Spinal cord (tissue), 10 donors: Measurements from ENCODE around the gene TRABD2B. TPM values are rescaled to one million over a fixed set of nuclear protein-coding genes. Genes with fewer than 3 reads are reported as not detected.

ENCODE experiments used
- DNase-seq, 6 donors: peaks; one replicate each; pipeline versions ENCODE4 v3.0.0 to v3.0.0-alpha.2; 2013 to 2015; ENCODE audit warnings: low spot score in 6 of 6, low read depth in 4 of 6
- H3K27ac ChIP-seq: one replicate; pipeline ENCODE4 v1.5.1; 2013; ENCODE audit warnings: low read depth, low read length, control low read depth
- H3K27me3 ChIP-seq: one replicate; pipeline ENCODE4 v1.6.1; 2013; ENCODE audit warnings: low read length; ENCODE audit not compliant: control insufficient read depth, insufficient read depth
- H3K36me3 ChIP-seq: one replicate; pipeline ENCODE4 v1.6.1; 2013; ENCODE audit warnings: low read length; ENCODE audit not compliant: control insufficient read depth, insufficient read depth
- H3K4me1 ChIP-seq: one replicate; pipeline ENCODE4 v1.6.1; 2013; ENCODE audit warnings: low read length; ENCODE audit not compliant: control insufficient read depth, insufficient read depth
- H3K4me3 ChIP-seq: one replicate; pipeline ENCODE4 v1.5.1; 2013; ENCODE audit warnings: low read depth, low read length, control low read depth
- H3K9me3 ChIP-seq: one replicate; pipeline ENCODE4 v1.6.1; 2013; ENCODE audit warnings: low read length; ENCODE audit not compliant: control insufficient read depth, insufficient read depth
- WGBS: methylation state at CpG from one replicate; pipeline ENCODE4 v1.1.5; 2013; ENCODE audit warnings: missing lambda C conversion rate; ENCODE audit not compliant: insufficient coverage; 5-methylcytosine and 5-hydroxymethylcytosine counted together
- polyA plus RNA-seq, 2 donors: library from polyadenylated mRNA; unstranded; fragments of 120-200 nt; gene quantifications; one replicate each; pipeline ENCODE4 v1.2.1, GENCODE V29; 2013; ENCODE audit not compliant: insufficient read length in 2 of 2
- total RNA-seq, 2 donors: library from RNA; depleted of rRNA in 1 of 2; stranded (reverse); fragments of 120-200 nt in 1 of 2; fragments of >200 nt in 1 of 2; gene quantifications; one replicate each; pipeline versions ENCODE4 v1.2.3 to v1.2.4, GENCODE V29; 2013 to 2014
- donor health status: healthy.

TRABD2B gene
- total and polyA plus RNA-seq, 4 donors, result 0.89 to 3.1 (median 1.6) TPM

DNA sequence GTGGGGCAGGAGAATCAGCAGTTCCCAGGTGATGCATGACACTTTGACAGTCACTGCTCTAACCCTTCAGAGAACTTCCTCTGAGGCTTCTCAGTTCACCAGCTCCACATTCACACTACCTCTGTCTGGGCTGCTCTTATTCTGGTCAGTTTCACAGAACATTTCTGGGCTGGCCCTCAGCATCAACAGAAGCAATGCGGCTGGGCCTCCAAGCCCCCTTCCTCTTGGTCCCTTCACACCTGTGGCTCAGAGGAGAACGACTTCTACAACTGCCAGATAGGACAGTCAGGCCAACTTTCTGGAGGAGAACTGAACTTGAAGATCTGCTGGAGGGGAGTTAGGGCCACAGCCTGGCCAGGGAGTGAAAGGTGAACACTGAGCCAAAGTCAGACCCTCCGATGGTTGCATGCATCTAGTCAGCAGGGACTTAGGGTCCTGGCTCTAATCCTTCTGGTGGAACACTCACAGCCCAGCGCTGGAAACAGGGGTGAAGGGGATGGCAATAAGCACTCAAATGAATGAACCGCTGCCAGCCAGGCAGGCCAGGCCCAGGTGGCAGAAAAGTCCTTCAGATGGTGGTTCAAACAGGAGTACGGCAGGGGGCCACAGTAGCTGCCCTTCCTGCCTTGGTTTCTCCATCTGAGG lies 285.2 kb downstream of the TRABD2B start:
- H3K36me3 ChIP-seq, result no peaks in the 10 kb centered on the region
- H3K27ac ChIP-seq, result no peak overlapping the region
- no peaks in the 10 kb centered on the region for H3K9me3 ChIP-seq
- no peak for DNase-seq
- 73% methylated on average over 6 of the region's 6 CpGs for WGBS
- H3K27me3 ChIP-seq, result peaks cover 95% of the 10 kb centered on the region
- H3K4me1 ChIP-seq, result peaks cover 32% of the 10 kb centered on the region
- no peak overlapping the region for H3K4me3 ChIP-seq

DNA sequence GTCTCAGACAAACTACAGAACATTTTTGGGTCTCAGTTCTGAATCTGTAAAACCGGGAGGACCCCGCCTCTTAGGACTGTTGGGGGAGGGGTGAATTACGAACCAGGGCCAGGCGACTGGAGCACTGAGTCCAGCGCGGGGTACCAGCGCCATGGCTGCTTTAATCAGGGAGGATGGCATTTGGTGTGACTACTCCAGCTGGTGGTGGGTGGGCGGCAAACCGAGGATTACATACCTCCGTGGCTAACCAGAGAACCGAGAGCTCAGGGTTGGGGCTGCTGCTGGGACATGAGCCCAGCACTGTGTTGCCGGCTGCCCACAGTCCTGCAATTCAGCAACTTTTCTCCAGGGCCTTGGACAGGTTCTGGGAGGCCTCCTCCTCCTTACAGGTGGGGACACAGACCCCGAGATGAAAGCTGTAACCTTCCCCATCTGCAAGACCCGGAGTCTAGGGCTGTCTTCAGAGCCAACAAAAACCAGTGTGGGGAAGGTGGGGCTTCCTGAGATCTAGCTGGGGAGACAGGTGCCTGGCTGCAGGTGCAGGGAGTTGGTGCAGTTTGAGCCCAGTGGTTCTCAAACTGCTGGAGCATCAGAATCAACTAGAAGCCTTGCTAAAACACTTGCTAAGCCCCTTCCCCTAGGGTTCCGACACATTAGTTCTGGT lies 285.9 kb downstream of the TRABD2B start:
- 53% methylated on average over 15 of the region's 15 CpGs for WGBS

More for the DNA sequence above, 285.9 kb downstream of the TRABD2B start:
- Histone ChIP-seq H3K36me3 (no peaks in the 10 kb centered on the region), H3K4me1 (peaks cover 32% of the 10 kb centered on the region), H3K27me3 (peaks cover 89% of the 10 kb centered on the region), H3K27ac (no peak overlapping the region), H3K4me3 (no peak overlapping the region), H3K9me3 (no peaks in the 10 kb centered on the region)
- no peak for DNase-seq

Other genes starting within 250 kb of the TRABD2B start
- gene SLC5A9, start 225.3 kb upstream of the TRABD2B start, total RNA-seq, result under 1 TPM; 0.10 to 0.39 TPM
- gene SLC5A9, start 225.3 kb upstream of the TRABD2B start, polyA plus RNA-seq, result 1 to 10 TPM; 1.8 to 2.4 TPM